ENCODE results near the gene AVPR1B. TPM values are rescaled to one million over a fixed set of nuclear protein-coding genes. Genes with fewer than 3 reads are reported as not detected.

Gene AVPR1B
- total RNA-seq, 3 donors from 2014 or later: 0.72 to 1.9 (median 0.89) TPM

DNA sequence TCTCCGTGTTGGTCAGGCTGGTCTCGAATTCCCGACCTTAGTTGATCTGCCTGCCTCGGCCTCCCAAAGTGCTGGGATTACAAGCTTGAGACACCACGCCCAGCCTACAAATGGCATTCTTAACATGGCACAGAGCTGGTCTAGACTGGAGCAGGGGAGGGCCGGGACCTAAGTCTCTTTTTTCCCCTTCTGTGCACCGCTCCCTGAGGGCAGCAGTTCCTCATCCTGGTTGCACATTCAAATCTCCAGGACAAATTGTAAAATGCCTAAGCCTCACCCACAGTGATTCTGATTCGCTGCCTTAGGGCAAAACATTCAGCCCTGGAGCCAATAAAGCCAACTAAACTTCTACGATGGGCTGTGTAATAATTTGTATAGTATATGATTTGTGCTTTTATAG lies 10.1 kb upstream of the AVPR1B start:
- ATAC-seq (no peak), DNase-seq (no peak)
- intact Hi-C loops (cut with DNase I, micrococcal nuclease): no loop called here
- Histone ChIP-seq H3K4me1 (ENCODE audit: low read depth) (no peaks in the 10 kb centered on the region), H3K4me3 (no peak overlapping the region), H3K36me3 (ENCODE audit: low read depth) (no peaks in the 10 kb centered on the region), H3K9me3 (no peaks in the 10 kb centered on the region)
- TF ChIP-seq, protein P1, sequence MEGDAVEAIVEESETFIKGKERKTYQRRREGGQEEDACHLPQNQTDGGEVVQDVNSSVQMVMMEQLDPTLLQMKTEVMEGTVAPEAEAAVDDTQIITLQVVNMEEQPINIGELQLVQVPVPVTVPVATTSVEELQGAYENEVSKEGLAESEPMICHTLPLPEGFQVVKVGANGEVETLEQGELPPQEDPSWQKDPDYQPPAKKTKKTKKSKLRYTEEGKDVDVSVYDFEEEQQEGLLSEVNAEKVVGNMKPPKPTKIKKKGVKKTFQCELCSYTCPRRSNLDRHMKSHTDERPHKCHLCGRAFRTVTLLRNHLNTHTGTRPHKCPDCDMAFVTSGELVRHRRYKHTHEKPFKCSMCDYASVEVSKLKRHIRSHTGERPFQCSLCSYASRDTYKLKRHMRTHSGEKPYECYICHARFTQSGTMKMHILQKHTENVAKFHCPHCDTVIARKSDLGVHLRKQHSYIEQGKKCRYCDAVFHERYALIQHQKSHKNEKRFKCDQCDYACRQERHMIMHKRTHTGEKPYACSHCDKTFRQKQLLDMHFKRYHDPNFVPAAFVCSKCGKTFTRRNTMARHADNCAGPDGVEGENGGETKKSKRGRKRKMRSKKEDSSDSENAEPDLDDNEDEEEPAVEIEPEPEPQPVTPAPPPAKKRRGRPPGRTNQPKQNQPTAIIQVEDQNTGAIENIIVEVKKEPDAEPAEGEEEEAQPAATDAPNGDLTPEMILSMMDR (IDR thresholded peaks at IDR 0.05): no peak

DNA sequence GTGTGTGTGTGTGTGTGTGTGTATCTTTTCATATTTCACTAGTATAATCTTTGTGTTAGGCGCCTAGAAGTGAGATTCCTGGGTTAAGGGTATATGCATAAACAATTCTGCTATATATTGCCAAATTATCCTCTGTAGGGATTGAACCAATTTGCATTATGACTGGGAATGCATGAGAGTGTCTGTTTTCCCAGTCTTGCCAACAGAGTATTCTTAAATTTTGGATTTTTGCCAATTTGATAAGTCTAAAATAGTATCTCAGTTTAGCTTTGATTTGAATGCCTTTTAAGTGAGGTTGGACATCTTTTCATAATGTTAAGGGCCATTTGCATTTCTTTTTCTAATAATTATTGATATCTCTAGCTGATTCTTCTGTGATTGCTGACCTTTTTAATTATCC lies 8.2 kb upstream of the AVPR1B start:
- no peaks in the 10 kb centered on the region for H3K4me1 ChIP-seq (ENCODE audit: low read depth)
- no peak for DNase-seq
- no peak overlapping the region for H3K4me3 ChIP-seq
- no peaks in the 10 kb centered on the region for H3K36me3 ChIP-seq (ENCODE audit: low read depth)
- peaks cover 6% of the 10 kb centered on the region for H3K9me3 ChIP-seq
- no peak for ATAC-seq
- TF ChIP-seq, protein P1 (IDR thresholded peaks at IDR 0.05): no peak
- intact Hi-C loops (cut with DNase I, micrococcal nuclease): no loop called here

DNA sequence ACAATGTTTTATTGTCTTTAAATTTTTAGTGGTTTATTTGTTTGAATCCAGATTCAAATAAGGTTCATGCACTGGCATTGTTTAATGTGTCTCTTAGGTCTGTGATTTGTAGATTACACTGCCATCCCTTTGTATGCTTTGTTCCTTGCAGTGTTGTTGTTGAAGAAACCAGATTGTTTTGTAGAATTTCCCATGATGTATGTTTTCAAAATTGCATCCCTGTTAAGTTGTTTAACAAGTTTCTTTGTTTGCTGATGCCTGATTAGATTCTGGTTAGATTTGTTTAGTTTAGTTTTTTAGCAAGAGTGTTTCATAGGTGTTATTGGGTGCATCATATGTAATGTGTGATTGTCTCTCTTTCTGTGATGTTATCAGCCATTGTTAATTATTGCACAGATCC lies 5.5 kb upstream of the AVPR1B start:
- H3K4me3 ChIP-seq: no peak overlapping the region
- intact Hi-C loops (cut with DNase I, micrococcal nuclease): no loop called here
- DNase-seq: no peak
- ATAC-seq: no peak
- H3K9me3 ChIP-seq: peaks cover 6% of the 10 kb centered on the region
- peaks cover under 1% of the 10 kb centered on the region for H3K4me1 ChIP-seq (ENCODE audit: low read depth)
- TF ChIP-seq, protein P1 (IDR thresholded peaks at IDR 0.05): no peak
- H3K36me3 ChIP-seq (ENCODE audit: low read depth): no peaks in the 10 kb centered on the region

DNA sequence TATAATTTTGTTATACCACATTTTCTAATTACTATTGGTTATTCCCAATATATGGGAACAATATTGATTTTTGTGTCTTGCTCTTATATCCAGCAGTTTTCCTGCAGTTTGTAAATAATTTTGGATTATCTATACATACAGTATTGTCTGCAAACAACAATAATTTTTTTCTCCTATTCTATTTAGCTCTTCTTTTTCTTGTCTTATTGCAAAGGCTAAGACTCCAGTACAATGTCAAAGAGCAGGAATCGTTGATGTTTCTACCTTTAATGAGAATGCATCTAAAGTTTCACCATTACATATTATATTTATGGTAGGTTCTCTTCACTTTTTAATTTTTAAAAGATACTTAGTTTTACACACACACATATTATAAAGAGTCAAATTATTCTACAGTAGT lies 4.1 kb upstream of the AVPR1B start:
- ATAC-seq: no peak
- intact Hi-C loops (cut with DNase I, micrococcal nuclease): no loop called here
- no peak overlapping the region for H3K4me3 ChIP-seq

DNA sequence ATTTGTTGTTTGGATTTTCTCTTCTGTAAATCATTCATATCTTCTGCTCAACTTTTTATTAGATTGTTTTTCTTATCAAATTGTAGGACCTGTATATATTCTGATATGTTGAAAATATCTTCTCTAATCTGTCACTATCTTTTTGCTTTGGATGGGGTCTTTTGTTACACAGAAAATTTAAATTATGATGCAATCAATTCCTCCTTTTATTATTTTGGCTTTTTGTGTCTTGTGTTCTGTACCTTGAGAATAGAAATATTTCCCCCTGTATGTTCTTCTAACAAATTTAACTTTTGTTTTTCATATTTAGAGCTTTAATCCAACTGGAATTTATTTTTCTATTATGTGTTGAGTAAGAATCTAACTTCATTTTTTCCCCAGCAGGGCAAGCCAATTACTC lies 3.2 kb upstream of the AVPR1B start:
- intact Hi-C loops (cut with DNase I, micrococcal nuclease): no loop called here
- TF ChIP-seq, protein P1 (IDR thresholded peaks at IDR 0.05): no peak
- Histone ChIP-seq H3K4me1 (ENCODE audit: low read depth) (peaks cover 10% of the 10 kb centered on the region), H3K9me3 (peaks cover 6% of the 10 kb centered on the region), H3K4me3 (no peak overlapping the region), H3K36me3 (ENCODE audit: low read depth) (no peaks in the 10 kb centered on the region)
- no peak for ATAC-seq
- DNase-seq: no peak

More for the DNA sequence above, 4.1 kb upstream of the AVPR1B start:
- DNase-seq: no peak
- TF ChIP-seq, protein P1 (IDR thresholded peaks at IDR 0.05): no peak
- H3K36me3 ChIP-seq (ENCODE audit: low read depth): no peaks in the 10 kb centered on the region
- H3K4me1 ChIP-seq (ENCODE audit: low read depth): peaks cover 10% of the 10 kb centered on the region
- peaks cover 6% of the 10 kb centered on the region for H3K9me3 ChIP-seq

DNA sequence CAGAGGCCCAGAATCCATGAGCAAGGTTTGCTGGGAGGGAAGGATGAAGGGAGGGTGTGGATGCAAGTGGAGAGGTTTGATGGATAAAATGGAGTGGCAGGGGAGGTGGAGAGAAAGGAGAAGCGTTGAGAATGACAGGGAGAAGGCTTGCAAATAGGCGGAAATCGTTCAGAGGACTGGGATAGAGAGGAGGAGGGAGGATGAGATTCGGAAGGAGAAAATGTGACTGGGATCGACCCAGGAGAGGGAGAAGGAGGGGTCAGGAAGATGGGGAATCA lies 376 bp downstream of the AVPR1B start:
- ATAC-seq (no peak), DNase-seq (no peak)
- no peaks in the 10 kb centered on the region for H3K36me3 ChIP-seq (ENCODE audit: low read depth)
- H3K9me3 ChIP-seq: peaks cover 6% of the 10 kb centered on the region
- H3K4me1 ChIP-seq (ENCODE audit: low read depth): peaks cover 22% of the 10 kb centered on the region
- H3K4me3 ChIP-seq: no peak overlapping the region
- TF ChIP-seq, protein P1 (IDR thresholded peaks at IDR 0.05): no peak
- intact Hi-C loops (cut with DNase I, micrococcal nuclease): no loop called here

Measured in mucosa of descending colon (tissue), 3 donors.